Nephron (organoid): ENCODE data around the gene GTF2IRD1.
"Not testable (repeated sequence)": the region's sequence is repeated elsewhere in the genome, so short reads cannot be mapped to it uniquely, and the experiment has no call there.

Experiments
- H3K27ac Mint-ChIP-seq, 3 experiments: 2 replicates each; pipeline ENCODE4 v1.8.0; 2020; ENCODE audit warnings: mixed read lengths in 3 of 3, mild to moderate bottlenecking in 2 of 3, moderate library complexity in 1 of 3
- H3K27me3 Mint-ChIP-seq: 2 replicates; pipeline ENCODE4 v1.8.0; 2021; ENCODE audit warnings: low read depth, mild to moderate bottlenecking, moderate library complexity, mixed read lengths
- H3K36me3 Mint-ChIP-seq: 2 replicates; pipeline ENCODE4 v1.8.0; 2020; ENCODE audit warnings: low read depth, mixed read lengths
- H3K4me1 Mint-ChIP-seq: 2 replicates; pipeline ENCODE4 v1.8.0; 2020; ENCODE audit warnings: mixed read lengths
- H3K4me3 Mint-ChIP-seq, 3 experiments: 2 replicates each; pipeline ENCODE4 v1.8.0; 2020; ENCODE audit warnings: mild to moderate bottlenecking in 3 of 3, mixed read lengths in 3 of 3, moderate library complexity in 2 of 3
- H3K9me3 Mint-ChIP-seq: 2 replicates; pipeline ENCODE4 v1.8.0; 2020; ENCODE audit warnings: mixed read lengths
- TF ChIP-seq, protein P1 (sequence below), 3 experiments: fragments of 200-600 bp; sonication (generic); IDR thresholded peaks; one replicate each; pipeline ENCODE4 v1.5.0; 2021; ENCODE audit warnings: antibody characterized with exemption in 3 of 3; ENCODE audit not compliant: unreplicated experiment in 3 of 3

GTF2IRD1 gene

DNA sequence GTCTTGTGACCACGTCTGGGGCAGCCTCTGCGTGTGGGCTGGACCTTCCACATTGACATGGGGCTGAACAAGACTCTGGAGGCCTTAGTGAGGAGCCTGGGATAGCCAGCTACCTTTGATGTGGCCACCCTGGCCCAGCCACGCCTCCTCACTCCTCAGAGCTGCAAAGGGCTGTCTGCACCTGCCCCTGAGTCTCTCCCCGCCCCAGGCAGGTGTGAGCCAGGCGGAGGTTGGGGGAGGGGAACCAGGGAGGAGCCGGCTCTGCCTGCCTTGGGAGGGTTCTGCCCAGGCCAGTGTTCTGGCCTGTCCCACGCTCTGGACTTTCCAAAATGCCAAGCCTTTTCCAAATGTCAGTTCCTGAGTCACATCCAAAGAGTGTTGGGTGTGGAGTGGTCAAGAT is 72.2 kb downstream of the GTF2IRD1 start:
- Mint-ChIP-seq H3K4me1 (no peaks in the 10 kb centered on the region), H3K27me3 (no peaks in the 10 kb centered on the region), H3K27ac (no peak overlapping the region), H3K36me3 (peaks cover 76% of the 10 kb centered on the region), H3K9me3 (peaks cover 5% of the 10 kb centered on the region), H3K4me3 (no peak overlapping the region)
- TF ChIP-seq, protein P1, sequence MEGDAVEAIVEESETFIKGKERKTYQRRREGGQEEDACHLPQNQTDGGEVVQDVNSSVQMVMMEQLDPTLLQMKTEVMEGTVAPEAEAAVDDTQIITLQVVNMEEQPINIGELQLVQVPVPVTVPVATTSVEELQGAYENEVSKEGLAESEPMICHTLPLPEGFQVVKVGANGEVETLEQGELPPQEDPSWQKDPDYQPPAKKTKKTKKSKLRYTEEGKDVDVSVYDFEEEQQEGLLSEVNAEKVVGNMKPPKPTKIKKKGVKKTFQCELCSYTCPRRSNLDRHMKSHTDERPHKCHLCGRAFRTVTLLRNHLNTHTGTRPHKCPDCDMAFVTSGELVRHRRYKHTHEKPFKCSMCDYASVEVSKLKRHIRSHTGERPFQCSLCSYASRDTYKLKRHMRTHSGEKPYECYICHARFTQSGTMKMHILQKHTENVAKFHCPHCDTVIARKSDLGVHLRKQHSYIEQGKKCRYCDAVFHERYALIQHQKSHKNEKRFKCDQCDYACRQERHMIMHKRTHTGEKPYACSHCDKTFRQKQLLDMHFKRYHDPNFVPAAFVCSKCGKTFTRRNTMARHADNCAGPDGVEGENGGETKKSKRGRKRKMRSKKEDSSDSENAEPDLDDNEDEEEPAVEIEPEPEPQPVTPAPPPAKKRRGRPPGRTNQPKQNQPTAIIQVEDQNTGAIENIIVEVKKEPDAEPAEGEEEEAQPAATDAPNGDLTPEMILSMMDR (IDR thresholded peaks at IDR 0.05; ENCODE audit: unreplicated experiment in 3 of 3): no peak

DNA sequence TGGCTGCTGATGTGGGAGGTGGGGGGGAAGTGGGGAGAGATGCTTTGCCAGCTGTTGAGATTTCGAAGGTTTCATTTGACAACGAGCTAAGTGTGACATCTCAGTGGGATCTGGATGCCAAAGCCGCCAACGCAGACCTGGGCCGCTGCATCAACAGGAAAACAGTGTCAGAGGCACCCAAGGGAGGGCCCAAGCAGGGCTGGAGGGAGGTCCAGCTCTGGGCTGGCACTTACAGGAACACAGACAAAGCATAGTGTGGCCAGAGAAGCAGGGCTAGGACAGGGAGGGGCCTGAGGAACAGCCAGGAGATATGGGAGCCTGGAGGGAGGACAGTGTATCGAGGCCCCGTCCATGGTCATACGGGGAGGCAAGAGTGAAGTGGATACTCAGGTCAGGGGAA is 73.1 kb downstream of the GTF2IRD1 start:
- H3K4me1 Mint-ChIP-seq: no peaks in the 10 kb centered on the region
- H3K9me3 Mint-ChIP-seq: no peaks in the 10 kb centered on the region
- H3K36me3 Mint-ChIP-seq: peaks cover 72% of the 10 kb centered on the region
- no peak overlapping the region for H3K4me3 Mint-ChIP-seq
- TF ChIP-seq, protein P1 (IDR thresholded peaks at IDR 0.05; ENCODE audit: unreplicated experiment in 3 of 3): no peak
- H3K27me3 Mint-ChIP-seq: no peaks in the 10 kb centered on the region
- H3K27ac Mint-ChIP-seq: no peak overlapping the region

GRCh38 chr7:74527842-74528241 is 74.1 kb downstream of the GTF2IRD1 start:
- H3K4me1 Mint-ChIP-seq: no peaks in the 10 kb centered on the region

GRCh38 chr7:74528773-74529172 is 75.1 kb downstream of the GTF2IRD1 start:
- not testable (repeated sequence) for H3K27ac Mint-ChIP-seq, H3K4me1 Mint-ChIP-seq, H3K9me3 Mint-ChIP-seq, H3K27me3 Mint-ChIP-seq, H3K4me3 Mint-ChIP-seq
- H3K36me3 Mint-ChIP-seq: peaks cover 69% of the 10 kb centered on the region

More at GRCh38 chr7:74527842-74528241, 74.1 kb downstream of the GTF2IRD1 start:
- no peak overlapping the region for H3K4me3 Mint-ChIP-seq
- TF ChIP-seq, protein P1 (IDR thresholded peaks at IDR 0.05; ENCODE audit: unreplicated experiment in 3 of 3): no peak
- no peaks in the 10 kb centered on the region for H3K27me3 Mint-ChIP-seq
- H3K9me3 Mint-ChIP-seq: no peaks in the 10 kb centered on the region
- no peak overlapping the region for H3K27ac Mint-ChIP-seq
- peaks cover 67% of the 10 kb centered on the region for H3K36me3 Mint-ChIP-seq

- no peak overlapping the region for H3K4me3 Mint-ChIP-seq
- TF ChIP-seq, protein P1 (IDR thresholded peaks at IDR 0.05; ENCODE audit: unreplicated experiment in 3 of 3): no peak
- no peaks in the 10 kb centered on the region for H3K4me1 Mint-ChIP-seq
- no peak overlapping the region for H3K27ac Mint-ChIP-seq
- H3K27me3 Mint-ChIP-seq: no peaks in the 10 kb centered on the region
- peaks cover 38% of the 10 kb centered on the region for H3K36me3 Mint-ChIP-seq
- no peaks in the 10 kb centered on the region for H3K9me3 Mint-ChIP-seq
These were observed 82.2 kb downstream of the GTF2IRD1 start for GRCh38 chr7:74535951-74536356.

DNA sequence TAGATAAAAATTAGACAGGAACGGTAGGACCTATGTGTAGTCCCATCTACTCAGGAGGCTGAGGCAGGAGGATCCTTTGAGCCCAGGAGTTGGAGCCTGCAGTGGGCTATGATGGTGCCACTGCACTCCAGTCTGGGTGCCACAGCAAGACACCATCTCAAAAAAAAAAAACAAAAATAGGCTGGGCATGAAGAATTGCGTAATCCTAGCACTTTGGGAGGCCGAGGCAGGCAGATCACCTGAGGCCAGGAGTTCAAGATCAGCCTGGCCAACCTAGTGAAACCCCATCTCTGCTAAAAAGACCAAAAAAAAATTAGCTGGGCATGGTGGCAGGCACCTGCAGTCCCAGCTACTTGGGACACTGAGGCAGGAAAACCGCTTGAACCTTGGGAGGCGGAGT is 88.2 kb downstream of the GTF2IRD1 start:
- H3K4me3 Mint-ChIP-seq, H3K27me3 Mint-ChIP-seq, H3K9me3 Mint-ChIP-seq, H3K4me1 Mint-ChIP-seq: not testable (repeated sequence)
- Mint-ChIP-seq H3K36me3 (peaks cover 57% of the 10 kb centered on the region), H3K27ac (peak overlapping the region in 1 of 3 experiments; percentile 10)

DNA sequence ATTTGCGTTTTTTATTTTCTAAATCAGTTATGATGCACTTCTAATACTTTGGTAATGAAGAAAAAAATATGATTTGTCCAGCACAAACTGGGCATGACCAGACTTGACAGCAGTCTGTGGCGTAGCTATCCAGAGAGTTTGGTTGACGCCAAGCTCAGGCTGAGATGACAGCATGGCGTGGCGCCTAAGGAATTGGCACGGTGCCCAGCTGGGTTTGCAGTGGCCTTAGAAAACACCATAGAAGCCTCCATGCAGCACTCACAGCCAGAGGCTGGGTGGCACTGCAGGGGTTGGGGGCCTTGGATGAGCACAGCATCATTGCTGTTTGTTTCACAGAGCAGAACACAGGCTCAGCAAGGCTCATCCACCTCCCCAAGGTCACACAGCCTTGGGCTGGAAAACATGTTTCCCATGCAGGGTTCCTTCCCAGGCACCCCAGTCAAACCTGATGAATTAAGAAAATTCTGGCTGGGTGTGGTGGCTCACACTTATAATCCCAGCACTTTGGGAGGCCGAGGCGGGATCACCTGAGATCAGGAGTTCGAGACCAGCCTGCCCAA is 88.9 kb downstream of the GTF2IRD1 start:
- Mint-ChIP-seq H3K9me3 (no peaks in the 10 kb centered on the region), H3K36me3 (peaks cover 58% of the 10 kb centered on the region)

More for the DNA sequence above, 88.9 kb downstream of the GTF2IRD1 start:
- Mint-ChIP-seq H3K27ac (peak overlapping the region in 1 of 3 experiments; percentile 10), H3K4me1 (no peaks in the 10 kb centered on the region), H3K4me3 (no peak overlapping the region), H3K27me3 (no peaks in the 10 kb centered on the region)
- TF ChIP-seq, protein P1 (IDR thresholded peaks at IDR 0.05; ENCODE audit: unreplicated experiment in 3 of 3): no peak
